Measurements from ENCODE around the gene CDH24. TPM values are rescaled to one million over a fixed set of nuclear protein-coding genes. Genes with fewer than 3 reads are reported as not detected.

The CDH24 gene
- total and polyA plus RNA-seq, 10 of the 15 experiments (the other 5 are each of a cell fraction or from before 2014, with no cell fraction given), result 0.10 to 1.5 (median 0.45) TPM; not detected in 2

DNA sequence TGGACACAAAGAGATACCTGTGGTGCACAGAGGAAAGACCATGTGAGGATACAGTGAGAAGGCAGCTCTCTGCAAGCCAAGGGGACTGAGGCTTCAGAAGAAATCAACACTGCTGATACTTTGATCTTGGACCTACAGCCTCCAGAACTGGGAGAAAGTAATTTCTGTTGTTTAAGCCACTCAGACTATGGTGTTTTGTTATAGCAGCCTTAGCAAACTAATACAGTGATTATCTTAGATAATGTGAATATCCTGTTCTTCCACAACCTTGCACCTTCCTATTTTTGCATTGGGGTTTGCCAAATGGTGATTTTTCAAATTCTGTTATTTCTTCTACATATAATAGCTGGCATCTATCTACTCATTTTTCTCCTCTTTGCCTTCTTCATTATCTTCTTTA lies 39.2 kb downstream of the CDH24 start:
- ChIA-PET CTCF (interaction anchor here (2.3 kb wide), 1 partner anchor 11 kb away, joined by 9 read pairs; no protein-coding TSS in a partner anchor), POLR2A (no interaction called here), RAD21 (ENCODE audit: unreplicated experiment) (no interaction called here), SMC1A (ENCODE audit: uncharacterized antibody, unreplicated experiment) (no interaction called here)
- H3K79me2 ChIP-seq (ENCODE audit: control insufficient read depth, insufficient read depth, low read length), result no peaks in the 10 kb centered on the region
- H3K36me3 ChIP-seq (ENCODE audit: control insufficient read depth in 2 of 2, insufficient read depth in 2 of 2, low read length in 1 of 2), result no peaks in the 10 kb centered on the region
- no peaks in the 10 kb centered on the region for H4K20me1 ChIP-seq (ENCODE audit: control insufficient read depth, insufficient read depth)
- H3K4me3 ChIP-seq, result no peak overlapping the region
- BruUV-seq (replicated peaks), result no TSS peak
- no peaks in the 10 kb centered on the region for H3K9me3 ChIP-seq (replicated peaks; ENCODE audit: control insufficient read depth, insufficient read depth, low read length)
- H3K4me2 ChIP-seq (ENCODE audit: control insufficient read depth, insufficient read depth), result no peak overlapping the region
- H3K27me3 ChIP-seq (replicated peaks in 1 of 2; ENCODE audit: control insufficient read depth in 2 of 2, insufficient read depth in 2 of 2, low read length in 1 of 2), result no peaks in the 10 kb centered on the region
- FAIRE-seq (no peak), DNase-seq (ENCODE audit: low read depth, low spot score) (no peak), ATAC-seq (no peak)
- H3K9ac ChIP-seq (ENCODE audit: control insufficient read depth, insufficient read depth, low read length), result no peak overlapping the region
- TF ChIP-seq, protein P1, sequence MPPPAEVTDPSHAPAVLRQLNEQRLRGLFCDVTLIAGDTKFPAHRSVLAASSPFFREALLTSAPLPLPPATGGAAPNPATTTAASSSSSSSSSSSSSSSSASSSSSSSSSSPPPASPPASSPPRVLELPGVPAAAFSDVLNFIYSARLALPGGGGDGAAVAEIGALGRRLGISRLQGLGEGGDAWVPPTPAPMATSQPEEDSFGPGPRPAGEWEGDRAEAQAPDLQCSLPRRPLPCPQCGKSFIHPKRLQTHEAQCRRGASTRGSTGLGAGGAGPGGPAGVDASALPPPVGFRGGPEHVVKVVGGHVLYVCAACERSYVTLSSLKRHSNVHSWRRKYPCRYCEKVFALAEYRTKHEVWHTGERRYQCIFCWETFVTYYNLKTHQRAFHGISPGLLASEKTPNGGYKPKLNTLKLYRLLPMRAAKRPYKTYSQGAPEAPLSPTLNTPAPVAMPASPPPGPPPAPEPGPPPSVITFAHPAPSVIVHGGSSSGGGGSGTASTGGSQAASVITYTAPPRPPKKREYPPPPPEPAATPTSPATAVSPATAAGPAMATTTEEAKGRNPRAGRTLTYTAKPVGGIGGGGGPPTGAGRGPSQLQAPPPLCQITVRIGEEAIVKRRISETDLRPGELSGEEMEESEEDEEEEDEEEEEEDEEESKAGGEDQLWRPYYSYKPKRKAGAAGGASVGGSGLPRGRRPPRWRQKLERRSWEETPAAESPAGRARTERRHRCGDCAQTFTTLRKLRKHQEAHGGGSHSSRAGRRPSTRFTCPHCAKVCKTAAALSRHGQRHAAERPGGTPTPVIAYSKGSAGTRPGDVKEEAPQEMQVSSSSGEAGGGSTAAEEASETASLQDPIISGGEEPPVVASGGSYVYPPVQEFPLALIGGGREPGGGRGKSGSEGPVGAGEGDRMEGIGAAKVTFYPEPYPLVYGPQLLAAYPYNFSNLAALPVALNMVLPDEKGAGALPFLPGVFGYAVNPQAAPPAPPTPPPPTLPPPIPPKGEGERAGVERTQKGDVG (CRISPR knock-in tag; IDR thresholded peaks at IDR 0.05), result no peak
- TF ChIP-seq STAT3 (IDR thresholded peaks at IDR 0.05; ENCODE audit: low read depth, low read length) (no peak), ZNF207 (IDR thresholded peaks at IDR 0.05; ENCODE audit: borderline replicate concordance) (no peak), NFYA (IDR thresholded peaks at IDR 0.05; ENCODE audit: borderline replicate concordance, low read depth, low read length) (no peak), MTA2 (IDR thresholded peaks at IDR 0.05; ENCODE audit: low read depth) (no peak), SIX5 (IDR thresholded peaks at IDR 0.05; ENCODE audit: low read depth, low read length, severe bottlenecking) (no peak), NBN (IDR thresholded peaks at IDR 0.05) (no peak), MYB (IDR thresholded peaks at IDR 0.05; ENCODE audit: borderline replicate concordance, low read depth, low read length) (no peak)
- TF ChIP-seq, protein P2, sequence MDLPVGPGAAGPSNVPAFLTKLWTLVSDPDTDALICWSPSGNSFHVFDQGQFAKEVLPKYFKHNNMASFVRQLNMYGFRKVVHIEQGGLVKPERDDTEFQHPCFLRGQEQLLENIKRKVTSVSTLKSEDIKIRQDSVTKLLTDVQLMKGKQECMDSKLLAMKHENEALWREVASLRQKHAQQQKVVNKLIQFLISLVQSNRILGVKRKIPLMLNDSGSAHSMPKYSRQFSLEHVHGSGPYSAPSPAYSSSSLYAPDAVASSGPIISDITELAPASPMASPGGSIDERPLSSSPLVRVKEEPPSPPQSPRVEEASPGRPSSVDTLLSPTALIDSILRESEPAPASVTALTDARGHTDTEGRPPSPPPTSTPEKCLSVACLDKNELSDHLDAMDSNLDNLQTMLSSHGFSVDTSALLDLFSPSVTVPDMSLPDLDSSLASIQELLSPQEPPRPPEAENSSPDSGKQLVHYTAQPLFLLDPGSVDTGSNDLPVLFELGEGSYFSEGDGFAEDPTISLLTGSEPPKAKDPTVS (IDR thresholded peaks at IDR 0.05; ENCODE audit: low read depth, low read length), result no peak
- H3K4me1 ChIP-seq (ENCODE audit: control insufficient read depth, insufficient read depth, low read length), result no peaks in the 10 kb centered on the region
- H3K27ac ChIP-seq (ENCODE audit: control insufficient read depth, insufficient read depth), result no peak overlapping the region
- in situ Hi-C loops (cut with MboI) (no loop called here), intact Hi-C loops (cut with micrococcal nuclease; ENCODE audit: unreplicated experiment) (no loop called here)
- no peak overlapping the region for H2AFZ ChIP-seq (ENCODE audit: control insufficient read depth, low read depth, low read length)
